Right ventricle myocardium superior (tissue), 1 donor: ENCODE results near the gene TMF1. TPM values are rescaled to one million over a fixed set of nuclear protein-coding genes. Genes with fewer than 3 reads are reported as not detected.
A peak's percentile ranks its signal among the peaks of the same experiment; 100 is the strongest.

ENCODE experiments used
- ATAC-seq: fragments of 200-7000 bp; cut with Tn5 transposase; one replicate; pipeline ENCODE4 v1.9.1; 2020; ENCODE audit warnings: mild to moderate bottlenecking; ENCODE audit not compliant: poor library complexity
- DNase-seq: peaks from one replicate; pipeline ENCODE4 v3.0.0-alpha.2; 2020
- intact Hi-C: fragments of 100-400 bp; cut with DNase I; formaldehyde crosslinking; loops from one replicate; pipeline ENCODE4 v1.11.2; 2022
- long read RNA-seq: library from polyadenylated mRNA; unstranded; transcript quantifications from one replicate; pipeline ENCODE4 v2.0.0, GENCODE V29; 2021
- total RNA-seq: library from RNA; stranded (reverse); fragmentation: NEBNext Ultra II Directional; extraction: Animal tissue kit (Norgen Biotek cat#: 25700); gene quantifications from one replicate; pipeline ENCODE4 v1.2.1, GENCODE V29; 2021
- donor health status: DM: no; HTN: yes; CAD: no; lungs with severe emphysema.

Gene TMF1, protein sequence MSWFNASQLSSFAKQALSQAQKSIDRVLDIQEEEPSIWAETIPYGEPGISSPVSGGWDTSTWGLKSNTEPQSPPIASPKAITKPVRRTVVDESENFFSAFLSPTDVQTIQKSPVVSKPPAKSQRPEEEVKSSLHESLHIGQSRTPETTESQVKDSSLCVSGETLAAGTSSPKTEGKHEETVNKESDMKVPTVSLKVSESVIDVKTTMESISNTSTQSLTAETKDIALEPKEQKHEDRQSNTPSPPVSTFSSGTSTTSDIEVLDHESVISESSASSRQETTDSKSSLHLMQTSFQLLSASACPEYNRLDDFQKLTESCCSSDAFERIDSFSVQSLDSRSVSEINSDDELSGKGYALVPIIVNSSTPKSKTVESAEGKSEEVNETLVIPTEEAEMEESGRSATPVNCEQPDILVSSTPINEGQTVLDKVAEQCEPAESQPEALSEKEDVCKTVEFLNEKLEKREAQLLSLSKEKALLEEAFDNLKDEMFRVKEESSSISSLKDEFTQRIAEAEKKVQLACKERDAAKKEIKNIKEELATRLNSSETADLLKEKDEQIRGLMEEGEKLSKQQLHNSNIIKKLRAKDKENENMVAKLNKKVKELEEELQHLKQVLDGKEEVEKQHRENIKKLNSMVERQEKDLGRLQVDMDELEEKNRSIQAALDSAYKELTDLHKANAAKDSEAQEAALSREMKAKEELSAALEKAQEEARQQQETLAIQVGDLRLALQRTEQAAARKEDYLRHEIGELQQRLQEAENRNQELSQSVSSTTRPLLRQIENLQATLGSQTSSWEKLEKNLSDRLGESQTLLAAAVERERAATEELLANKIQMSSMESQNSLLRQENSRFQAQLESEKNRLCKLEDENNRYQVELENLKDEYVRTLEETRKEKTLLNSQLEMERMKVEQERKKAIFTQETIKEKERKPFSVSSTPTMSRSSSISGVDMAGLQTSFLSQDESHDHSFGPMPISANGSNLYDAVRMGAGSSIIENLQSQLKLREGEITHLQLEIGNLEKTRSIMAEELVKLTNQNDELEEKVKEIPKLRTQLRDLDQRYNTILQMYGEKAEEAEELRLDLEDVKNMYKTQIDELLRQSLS
- total RNA-seq, result 16.6 TPM
- long read RNA-seq, full-length matches to known transcripts, result 10 of 21 reads
- long read RNA-seq, partial matches to known transcripts, result 8 of 21 reads
- long read RNA-seq, other reads (novel, unspliced or antisense), result 3 of 21 reads

DNA sequence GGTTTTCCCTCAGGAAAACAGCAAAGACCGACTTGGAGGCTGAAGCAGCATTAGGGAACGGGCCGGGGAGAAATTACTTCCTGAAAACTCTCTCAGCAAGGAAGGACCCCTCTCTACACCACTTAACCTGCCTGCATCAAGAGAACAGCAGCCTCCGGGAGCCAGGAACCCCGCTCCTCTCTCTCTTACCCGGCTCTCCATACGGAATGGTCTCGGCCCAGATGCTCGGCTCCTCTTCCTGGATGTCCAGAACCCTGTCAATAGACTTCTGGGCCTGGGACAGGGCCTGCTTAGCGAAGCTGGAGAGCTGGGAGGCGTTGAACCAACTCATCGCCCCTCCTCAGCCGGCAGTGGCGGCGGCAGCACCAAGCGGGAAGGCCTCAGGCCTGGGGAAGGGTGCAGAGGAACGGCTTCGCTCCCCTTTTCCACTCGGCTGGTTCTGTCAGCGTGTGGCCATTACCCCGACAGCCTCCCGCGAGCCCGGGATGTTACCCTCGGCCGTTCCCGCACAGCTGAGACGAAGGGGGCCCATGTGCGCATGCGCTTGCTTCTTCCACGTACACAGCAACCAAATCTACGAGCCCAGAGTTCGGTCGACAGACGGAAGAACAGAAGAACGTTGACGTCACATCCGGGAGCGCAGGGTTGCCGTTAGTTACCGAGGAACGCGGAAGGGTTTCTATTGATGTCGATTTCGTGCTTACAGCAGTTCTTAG, at the start of gene TMF1:
Gene TMF1, minus strand, starts transcription at position 578 of the 716 bp plus-strand sequence. Its CDS starts 247 bp downstream, at position 331.
- intact Hi-C loops, result no loop called here
- ATAC-seq (peak; percentile 99), DNase-seq (peak; percentile 100)

DNA sequence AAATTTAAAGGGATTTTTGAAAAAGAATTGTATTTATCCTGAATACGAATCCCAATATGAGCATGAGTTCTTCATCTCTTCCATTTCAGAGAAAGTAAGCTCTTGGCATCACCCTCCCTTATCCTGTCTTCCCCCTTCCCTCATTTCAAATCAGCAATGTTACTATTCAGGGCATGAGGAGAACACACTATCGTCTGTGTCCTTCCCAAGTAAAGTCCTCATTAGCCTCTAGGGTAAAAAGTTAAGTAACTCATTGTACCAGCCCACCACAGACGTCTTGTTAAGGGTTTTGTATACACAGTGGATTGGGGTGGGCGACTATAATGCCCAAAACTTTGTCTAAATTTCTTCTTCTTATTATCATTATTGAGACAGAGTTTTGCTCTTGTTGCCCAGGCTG, 47.4 kb upstream of the TMF1 start:
- peak; percentile 26 for ATAC-seq
- no peak for DNase-seq
- intact Hi-C loops, result no loop called here

DNA sequence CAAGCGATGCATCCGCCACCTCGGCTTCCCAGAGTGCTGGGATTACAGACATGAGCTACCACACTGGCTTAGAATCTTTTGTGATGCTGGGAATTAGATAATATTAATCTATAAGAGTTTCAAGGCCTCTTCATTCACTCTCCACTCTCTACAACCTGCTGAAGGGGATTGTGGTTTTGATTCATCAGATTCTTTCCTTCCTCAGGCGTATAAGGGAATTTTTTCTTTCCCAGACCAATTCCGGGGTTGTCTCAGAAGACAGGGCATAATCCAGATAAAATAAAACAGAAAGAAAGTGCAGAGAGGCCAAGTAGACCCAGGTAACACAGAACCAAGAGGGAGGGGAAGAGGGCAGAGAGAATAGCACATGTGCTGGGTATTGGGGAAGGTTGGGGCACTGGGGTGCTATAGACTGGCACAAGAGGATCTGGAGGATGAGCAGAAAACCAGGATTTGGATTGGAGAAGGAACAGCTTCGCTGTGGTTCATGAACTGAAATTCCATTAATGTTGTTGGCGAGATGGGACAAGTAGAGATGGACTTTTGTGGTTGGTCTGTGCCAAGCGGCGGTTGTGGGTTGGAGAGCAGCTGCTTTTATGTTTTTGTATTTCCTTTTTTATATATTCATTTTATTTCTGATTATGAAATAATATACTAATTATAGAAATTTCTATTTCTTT, 45.4 kb upstream of the TMF1 start:
- ATAC-seq, result no peak

DNA sequence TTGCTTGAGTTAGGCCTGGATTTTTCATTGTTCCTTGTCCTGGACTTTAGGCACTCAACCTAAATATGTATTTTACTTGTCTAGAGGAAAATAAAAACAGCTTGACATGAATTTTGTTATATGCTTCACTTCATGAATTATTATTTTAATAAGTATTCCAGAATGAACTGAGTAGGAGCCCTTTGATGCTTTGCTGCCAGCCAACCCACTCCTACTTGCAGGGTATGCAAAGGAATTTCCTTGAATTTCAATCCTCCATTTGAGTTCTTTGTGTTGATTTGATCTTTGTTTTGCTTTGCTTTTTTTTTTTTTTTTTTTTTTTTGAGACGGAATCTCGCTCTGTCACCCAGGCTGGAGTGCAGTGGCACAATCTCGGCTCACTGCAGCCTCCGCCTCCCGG, 44.2 kb upstream of the TMF1 start:
- no peak for ATAC-seq
- intact Hi-C loops, result no loop called here
- DNase-seq, result no peak

More for the DNA sequence above, 45.4 kb upstream of the TMF1 start:
- DNase-seq, result no peak
- intact Hi-C loops, result no loop called here

DNA sequence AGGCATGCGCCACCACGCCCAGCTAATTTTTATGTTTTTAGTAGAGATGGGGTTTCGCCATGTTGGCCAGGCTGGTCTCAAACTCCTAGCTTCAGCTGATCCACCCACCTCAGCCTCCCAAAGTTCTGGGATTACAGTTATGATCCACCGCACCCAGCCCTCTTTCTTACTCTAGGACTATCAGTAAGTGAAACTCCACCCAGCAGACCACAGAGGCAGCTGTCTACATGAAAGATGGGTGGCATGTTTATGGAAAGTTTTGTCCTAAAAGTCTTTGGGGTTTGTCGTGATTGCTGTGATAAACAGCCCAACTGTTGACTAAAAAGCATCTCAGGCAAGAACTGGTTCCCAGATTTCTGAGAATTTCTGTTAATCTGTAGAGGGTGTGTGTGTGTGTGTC, 43.5 kb upstream of the TMF1 start:
- DNase-seq (no peak), ATAC-seq (no peak)
- intact Hi-C loops, result no loop called here

DNA sequence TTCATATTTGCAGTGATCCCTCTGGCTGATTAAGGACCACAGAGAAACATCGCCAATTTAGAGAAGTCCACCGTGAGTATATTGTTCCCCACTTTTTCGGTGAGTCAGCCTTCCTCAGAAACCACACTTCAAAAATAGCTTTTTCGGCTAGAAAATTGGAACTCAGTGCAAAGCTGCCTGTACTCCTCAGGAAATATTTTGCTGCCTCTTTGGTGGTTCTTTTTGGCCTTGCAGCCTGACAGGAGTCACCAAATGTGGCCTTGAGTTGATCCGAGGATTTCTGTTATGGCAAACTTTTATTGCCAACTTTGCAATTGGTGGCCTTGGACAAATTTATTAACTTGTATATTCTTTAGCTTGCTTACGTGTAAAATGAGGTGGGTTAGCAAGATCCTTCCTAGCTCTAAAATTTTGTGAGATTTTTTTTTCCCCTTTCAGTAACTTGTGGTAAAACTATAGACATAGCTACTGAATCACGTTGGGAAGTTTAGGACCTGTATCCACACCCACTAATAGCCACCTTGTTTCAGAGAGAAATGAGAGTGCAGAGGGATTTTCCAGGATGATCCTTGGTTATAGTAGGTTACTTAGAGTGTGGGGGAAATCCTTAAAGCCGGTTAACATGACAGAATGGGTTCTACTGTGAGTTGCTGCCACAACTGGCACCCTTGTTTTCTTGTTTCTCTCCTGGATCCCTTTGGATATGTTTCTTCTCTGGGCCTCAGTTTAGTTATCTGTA, 42.5 kb upstream of the TMF1 start:
- ATAC-seq (peak; percentile 4), DNase-seq (no peak)
- intact Hi-C loops, result no loop called here

DNA sequence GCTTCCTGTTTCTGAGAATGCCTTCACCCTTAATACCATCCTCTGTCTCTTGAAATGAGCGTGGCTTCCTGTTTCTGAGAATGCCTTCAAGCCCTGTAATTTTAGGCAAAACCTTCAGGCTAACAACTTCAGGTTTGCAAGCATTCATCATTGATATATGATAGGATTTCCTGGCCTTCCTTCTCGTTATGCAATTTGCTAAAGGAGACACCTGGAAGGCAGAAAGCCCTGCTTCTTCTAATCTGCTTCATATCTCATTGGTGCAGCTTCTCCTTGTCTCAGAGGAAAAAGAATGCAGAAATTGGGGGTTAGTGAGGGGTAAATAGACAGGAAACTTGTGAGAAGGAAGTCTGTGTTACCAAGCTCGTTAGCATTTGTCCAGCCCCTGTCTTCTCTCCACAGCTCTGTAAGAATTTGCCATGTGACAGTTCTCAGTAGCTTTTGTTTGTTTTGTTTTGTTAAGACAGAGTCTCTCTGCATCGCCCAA, 39.9 kb upstream of the TMF1 start:
- intact Hi-C loops, result no loop called here
- no peak for ATAC-seq
- no peak for DNase-seq

DNA sequence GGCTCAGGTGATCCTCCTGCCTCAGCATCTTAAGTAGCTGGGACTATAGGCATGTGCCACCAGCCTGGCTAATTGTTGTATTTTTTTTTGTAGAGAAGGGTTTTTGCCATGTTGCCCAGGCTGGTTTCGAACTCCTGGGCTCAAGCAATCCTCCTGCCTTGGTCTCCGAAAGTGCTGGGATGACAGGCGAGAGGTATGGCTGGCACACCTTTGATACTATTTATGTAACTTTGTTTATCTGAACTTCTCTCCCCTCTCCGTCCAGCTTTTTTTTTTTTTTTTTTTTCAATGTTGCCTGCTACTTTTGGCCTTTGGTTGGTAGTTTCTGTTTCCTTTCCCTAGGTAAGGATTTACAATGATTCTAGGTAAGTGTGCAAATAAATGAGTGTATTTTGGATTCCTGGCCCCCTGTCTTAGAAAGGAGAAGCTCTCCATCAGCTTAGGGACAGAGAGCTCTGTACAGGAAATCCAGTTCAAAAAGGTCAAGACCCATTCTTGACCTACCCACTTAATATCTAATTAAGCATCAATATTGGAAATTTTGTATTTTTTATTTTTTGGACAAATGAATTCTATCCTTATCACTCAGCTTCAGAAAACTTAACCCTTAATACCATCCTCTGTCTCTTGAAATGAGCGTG, 39.4 kb upstream of the TMF1 start:
- intact Hi-C loops, result no loop called here
- ATAC-seq, result no peak

DNA sequence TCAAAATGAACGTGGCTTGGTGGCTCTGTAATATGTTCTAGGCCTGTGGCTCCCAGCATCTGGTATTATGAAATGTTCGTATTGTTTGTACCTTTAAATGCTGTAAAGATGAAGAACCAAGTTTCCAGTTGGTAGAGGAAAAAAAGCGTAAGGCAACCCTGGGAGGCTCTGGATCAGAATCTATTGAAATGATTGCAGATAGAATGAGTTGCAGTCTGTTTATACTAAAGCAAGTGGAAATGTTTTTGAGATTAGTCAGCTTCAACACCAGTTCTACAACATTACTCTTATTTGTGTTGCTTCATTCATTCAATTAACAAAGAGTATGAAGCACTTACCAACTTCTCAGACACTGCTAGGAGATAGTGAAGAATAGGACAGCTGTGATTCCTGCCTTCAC, 37.9 kb upstream of the TMF1 start:
- DNase-seq (no peak), ATAC-seq (no peak)
- intact Hi-C loops, result no loop called here

More for the DNA sequence above, 39.4 kb upstream of the TMF1 start:
- DNase-seq, result no peak

DNA sequence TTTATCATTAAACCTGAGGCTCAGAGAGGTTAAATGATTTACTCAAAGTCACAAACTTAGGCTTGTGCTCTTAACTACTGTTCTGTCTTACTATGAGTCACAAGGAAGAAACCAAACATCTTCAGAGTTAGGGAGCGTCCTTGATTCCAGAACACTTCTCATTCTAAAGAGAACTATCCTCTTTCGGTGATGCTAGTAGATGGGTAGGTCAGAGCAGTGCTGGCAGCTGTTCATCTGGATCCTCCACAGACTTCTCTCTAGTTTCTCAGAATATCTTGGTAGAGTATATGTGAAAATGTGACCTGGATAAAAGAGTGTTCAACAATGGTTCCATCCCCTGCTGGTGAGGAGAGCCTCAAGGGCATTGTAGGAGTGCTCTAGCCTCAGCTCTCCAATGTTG, 35.9 kb upstream of the TMF1 start:
- ATAC-seq (no peak), DNase-seq (no peak)
- intact Hi-C loops, result no loop called here

DNA sequence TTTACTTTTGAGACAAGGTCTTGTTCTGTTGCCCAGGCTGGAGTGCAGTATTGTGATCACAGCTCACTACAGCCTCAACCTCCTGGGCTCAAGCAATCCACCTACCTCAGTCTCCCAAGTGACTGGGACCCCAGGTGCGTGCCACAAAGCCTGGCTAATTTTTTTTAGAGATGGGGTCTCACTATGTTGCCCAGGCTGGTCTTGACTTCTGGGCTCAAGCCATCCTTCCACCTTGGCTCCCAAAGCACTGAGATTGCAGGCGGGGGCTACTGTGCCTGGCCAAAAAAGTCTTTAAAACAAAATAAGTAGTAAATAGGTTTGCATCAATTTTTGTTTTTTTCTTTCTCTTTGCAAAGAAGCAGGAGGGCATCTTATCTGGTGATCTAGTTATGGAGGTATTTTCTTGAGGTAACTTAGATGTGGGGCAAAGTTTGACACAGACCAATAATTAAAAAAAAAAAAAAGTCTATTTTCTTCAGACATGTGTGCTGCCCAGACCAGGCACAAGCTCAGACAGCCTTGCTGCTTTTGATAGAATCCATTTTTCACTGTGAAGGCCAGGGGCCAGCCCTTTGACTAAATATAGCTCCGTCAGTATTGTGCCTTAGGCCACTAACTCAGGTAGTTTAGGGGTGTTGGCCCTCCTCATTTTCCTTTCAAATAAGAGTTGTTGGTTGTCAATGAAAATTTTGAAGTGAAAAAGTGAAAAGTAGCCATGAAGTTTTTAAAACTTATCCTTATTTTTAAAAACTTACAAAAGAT, 35.1 kb upstream of the TMF1 start:
- no peak for DNase-seq
- intact Hi-C loops, result no loop called here
- ATAC-seq, result peak; percentile 38

DNA sequence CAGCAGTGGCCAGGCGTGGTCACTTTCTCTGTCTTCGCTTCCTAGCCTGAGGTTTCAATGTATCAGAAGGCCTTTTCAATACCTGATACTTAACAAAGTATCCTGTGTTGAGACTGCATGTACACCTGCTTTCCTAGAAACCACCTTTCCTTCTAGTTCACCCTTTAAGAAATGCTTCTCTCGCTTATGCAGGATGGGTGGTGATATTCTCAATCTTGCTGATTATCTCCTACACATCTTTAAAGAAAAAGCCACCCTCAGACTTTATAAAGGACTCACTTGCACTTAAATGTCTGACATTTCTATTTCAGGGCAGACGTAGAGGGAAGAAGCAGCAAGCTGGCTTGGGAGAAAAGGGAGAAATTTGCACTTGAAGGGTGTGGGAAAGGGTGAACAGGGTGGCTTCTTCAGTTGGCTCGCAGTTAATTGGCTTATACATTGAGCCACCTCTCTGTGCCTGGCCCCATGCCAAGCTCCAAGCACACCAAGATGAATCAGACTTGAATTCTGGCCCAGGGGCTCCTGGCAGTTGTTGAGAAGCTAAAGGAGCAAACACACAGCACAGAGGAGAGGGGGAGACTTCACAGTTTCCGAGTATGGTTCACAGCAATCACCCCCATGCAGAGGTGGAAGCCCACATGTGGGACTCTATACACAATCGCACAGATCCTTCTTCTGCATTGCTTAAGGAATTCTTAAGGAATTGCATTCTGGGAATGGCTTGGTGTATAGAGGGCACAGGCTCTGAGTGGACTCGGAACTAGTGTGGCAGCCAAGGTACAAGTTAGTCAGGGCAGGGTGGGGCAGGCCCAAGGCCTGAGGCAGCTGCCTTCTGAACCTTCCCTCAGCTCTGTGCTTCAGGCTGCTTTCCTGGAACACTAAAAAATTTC, 33.9 kb upstream of the TMF1 start:
- intact Hi-C loops, result no loop called here
- DNase-seq, result peak; percentile 90
- ATAC-seq, result peak; percentile 69

DNA sequence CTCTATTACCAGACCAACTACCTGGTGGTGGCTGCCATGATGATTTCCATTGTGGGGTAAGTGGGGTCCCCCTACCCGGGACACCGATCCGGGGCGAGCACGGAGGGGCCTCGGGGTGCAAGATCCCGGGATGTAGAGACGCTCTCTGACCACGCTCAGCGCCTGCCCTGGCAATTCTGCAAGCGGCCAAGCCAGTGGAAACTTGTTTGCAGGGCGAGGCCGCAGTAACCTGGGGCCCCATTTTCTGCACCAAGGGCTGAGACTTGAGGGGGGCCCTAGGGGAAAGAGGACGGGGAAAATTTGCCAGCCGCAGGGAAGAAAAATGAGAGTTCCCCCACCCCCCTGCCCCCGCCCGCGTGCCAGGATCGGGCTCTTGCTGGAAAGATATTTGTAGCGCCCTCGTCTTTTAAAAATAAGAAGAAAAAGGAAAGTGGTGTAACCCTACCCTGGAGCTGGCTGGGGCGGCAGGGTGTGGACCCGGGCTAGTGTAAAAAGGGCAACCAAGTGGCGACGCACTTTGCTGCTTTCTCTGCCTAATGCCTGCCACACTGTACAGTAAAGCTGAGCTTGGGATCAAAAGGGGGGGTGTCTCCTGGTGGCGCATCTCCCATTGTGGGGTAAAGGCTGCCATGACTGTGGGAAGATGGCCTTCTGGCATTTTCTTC, 33.2 kb upstream of the TMF1 start:
- peak; percentile 56 for DNase-seq
- intact Hi-C loops, result no loop called here
- ATAC-seq, result peak; percentile 33

DNA sequence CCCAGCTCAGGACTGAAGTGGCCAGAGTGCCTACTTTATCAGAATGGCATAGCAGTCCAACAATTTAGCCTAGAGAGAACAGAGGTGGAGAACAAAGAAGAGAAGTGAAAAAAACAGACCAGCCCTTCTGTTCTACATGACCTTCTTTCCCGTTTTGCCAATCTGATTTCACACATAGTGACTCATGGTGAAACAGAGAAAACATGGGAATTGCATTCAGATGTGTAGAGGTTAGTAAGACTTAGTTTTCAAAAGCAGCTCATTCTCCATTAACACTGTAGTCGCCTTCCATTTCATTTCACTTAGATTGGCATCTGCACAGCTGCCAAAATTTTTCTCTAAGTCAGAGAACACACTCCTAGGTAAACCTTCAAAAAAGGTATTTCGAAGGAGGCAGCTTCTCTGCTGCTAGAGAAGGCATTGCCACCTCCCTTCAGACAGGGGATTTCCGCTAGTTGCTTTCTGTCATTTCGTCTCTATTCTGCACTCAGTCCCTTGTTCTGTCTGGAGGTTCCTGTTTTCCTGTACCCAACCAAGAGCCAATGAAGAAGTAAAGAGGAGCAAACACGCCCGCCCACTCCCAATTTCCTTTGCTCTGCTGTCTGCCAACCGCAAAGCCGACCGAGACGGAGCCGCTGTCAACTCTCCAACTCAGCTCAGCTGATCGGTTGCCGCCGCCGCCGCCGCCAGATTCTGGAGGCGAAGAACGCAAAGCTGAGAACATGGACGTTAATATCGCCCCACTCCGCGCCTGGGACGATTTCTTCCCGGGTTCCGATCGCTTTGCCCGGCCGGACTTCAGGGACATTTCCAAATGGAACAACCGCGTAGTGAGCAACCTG, 32.4 kb upstream of the TMF1 start, which contains the start of gene ARL6IP5:
Gene ARL6IP5, plus strand, starts transcription at position 612 of the 842 bp plus-strand sequence. Its CDS starts 111 bp downstream, at position 723.
- ATAC-seq (peak; percentile 76), DNase-seq (peak; percentile 97)
- intact Hi-C loops, result no loop called here
